Measurements from ENCODE around the gene VPREB1. TPM values are rescaled to one million over a fixed set of nuclear protein-coding genes. Genes with fewer than 3 reads are reported as not detected.

VPREB1 gene
- polyA plus RNA-seq, 2 of the 4 experiments (the other 2 are of a cell fraction) = not detected

GRCh38 chr22:22243033-22243680 lies 1.4 kb upstream of the VPREB1 start:
- no peaks in the 10 kb centered on the region for H3K9me3 ChIP-seq
- ChIA-PET CTCF (interaction anchor here (0.8 kb wide), 1 partner anchor 74 kb away, joined by 3 read pairs; no protein-coding TSS in a partner anchor), POLR2A (no interaction called here)
- 23% methylated on average over 6 of the region's 6 CpGs for WGBS (ENCODE audit: missing lambda C conversion rate)
- H3K4me1 ChIP-seq = no peaks in the 10 kb centered on the region
- no peak overlapping the region for H3K27ac ChIP-seq
- no peak for FAIRE-seq
- no peak overlapping the region for H3K4me3 ChIP-seq
- no peak for DNase-seq (ENCODE audit: low read depth in 1 of 2, low spot score in 1 of 2)
- no peak for TF ChIP-seq RAD21 (conservative IDR thresholded peaks at IDR 0.05 in 1 of 2, IDR thresholded peaks at IDR 0.05 in 1 of 2)
- TF ChIP-seq NFE2L2 (conservative IDR thresholded peaks at IDR 0.05; ENCODE audit: low read length) = no peak
- TF ChIP-seq E2F6 (IDR thresholded peaks at IDR 0.05; ENCODE audit: borderline replicate concordance, low read depth) = no peak
- TF ChIP-seq RARB (CRISPR knock-in tag; IDR thresholded peaks at IDR 0.05) = no peak
- TF ChIP-seq MAX (IDR thresholded peaks at IDR 0.05) = no peak
- TF ChIP-seq PBX3 (IDR thresholded peaks at IDR 0.05) = no peak
- no peak for TF ChIP-seq KDM1A (IDR thresholded peaks at IDR 0.05; ENCODE audit: low read depth)
- TF ChIP-seq MAFK (IDR thresholded peaks at IDR 0.05; ENCODE audit: partially characterized antibody) = no peak
- TF ChIP-seq BCL3 (IDR thresholded peaks at IDR 0.05) = no peak
- no peak for TF ChIP-seq CBX8 (IDR thresholded peaks at IDR 0.05)
- no peak for TF ChIP-seq HES2 (IDR thresholded peaks at IDR 0.05)
- no peak for TF ChIP-seq FOSB (CRISPR knock-in tag; IDR thresholded peaks at IDR 0.05)
- TF ChIP-seq BHLHE40 (IDR thresholded peaks at IDR 0.05; ENCODE audit: low read depth, low read length) = no peak
- no peak for TF ChIP-seq CBX2 (IDR thresholded peaks at IDR 0.05; ENCODE audit: borderline replicate concordance, low read depth)
- TF ChIP-seq ZNF302 (CRISPR knock-in tag; IDR thresholded peaks at IDR 0.05) = no peak
- no peak for TF ChIP-seq PHF8 (IDR thresholded peaks at IDR 0.05; ENCODE audit: borderline replicate concordance, low read depth)
- no peak for TF ChIP-seq RNF2 (IDR thresholded peaks at IDR 0.05; ENCODE audit: borderline replicate concordance, low read depth)
- no peak for TF ChIP-seq ZC3H11A (IDR thresholded peaks at IDR 0.05)
- TF ChIP-seq RFX5 (IDR thresholded peaks at IDR 0.05) = no peak
- TF ChIP-seq SREBF2 (IDR thresholded peaks at IDR 0.05) = no peak
- no peak for ATAC-seq
- no peak overlapping the region for H3K4me2 ChIP-seq

DNA sequence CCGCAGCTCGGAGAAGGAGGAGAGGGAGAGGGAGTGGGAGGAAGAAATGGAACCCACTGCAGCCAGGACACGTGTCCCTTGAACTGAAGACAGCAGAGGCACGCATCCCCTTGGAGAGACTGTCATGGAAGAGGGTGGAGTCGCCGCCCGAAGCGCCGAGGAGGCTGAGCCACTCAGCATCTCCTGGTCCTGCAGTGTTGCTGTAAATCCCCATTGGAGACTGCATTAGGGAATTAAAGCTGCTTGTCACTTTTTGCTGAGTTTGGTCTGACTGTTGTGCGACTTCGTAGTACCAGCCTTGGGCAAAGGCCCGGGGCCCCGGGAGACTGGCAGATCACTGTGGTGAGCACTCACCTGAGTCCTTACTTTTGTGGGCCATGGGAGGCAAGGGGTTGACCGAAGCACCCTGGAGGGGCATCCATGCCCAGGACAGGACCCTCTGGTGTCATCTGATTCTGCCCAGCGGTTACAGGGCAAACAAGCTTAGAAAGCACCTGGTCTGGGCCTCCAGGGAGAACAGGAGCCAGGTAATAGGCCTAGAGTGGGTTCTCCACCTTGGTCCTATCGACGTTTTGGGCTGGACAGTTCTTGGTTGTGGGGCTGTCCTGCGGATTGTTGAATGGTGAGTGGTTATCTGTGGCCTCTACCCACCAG lies 797 bp downstream of the VPREB1 start:
- ChIA-PET CTCF (interaction anchor here (0.9 kb wide), 1 partner anchor 37 kb away, joined by 3 read pairs; no protein-coding TSS in a partner anchor), POLR2A (no interaction called here)
- DNase-seq (ENCODE audit: low read depth in 1 of 2, low spot score in 1 of 2) (no peak), FAIRE-seq (no peak), ATAC-seq (no peak)
- no peak overlapping the region for H3K27ac ChIP-seq
- H3K4me2 ChIP-seq = no peak overlapping the region
- 62% methylated on average over 12 of the region's 18 CpGs for WGBS (ENCODE audit: missing lambda C conversion rate)
- no peaks in the 10 kb centered on the region for H3K9me3 ChIP-seq
- H3K4me1 ChIP-seq = no peaks in the 10 kb centered on the region
- no peak overlapping the region for H3K4me3 ChIP-seq
- no peak for TF ChIP-seq POLR2A (IDR thresholded peaks at IDR 0.05; ENCODE audit: low read length)
- TF ChIP-seq HES2 (IDR thresholded peaks at IDR 0.05) = no peak
- TF ChIP-seq RNF2 (IDR thresholded peaks at IDR 0.05; ENCODE audit: borderline replicate concordance, low read depth) = no peak
- TF ChIP-seq SREBF2 (IDR thresholded peaks at IDR 0.05) = no peak
- TF ChIP-seq, protein P1, sequence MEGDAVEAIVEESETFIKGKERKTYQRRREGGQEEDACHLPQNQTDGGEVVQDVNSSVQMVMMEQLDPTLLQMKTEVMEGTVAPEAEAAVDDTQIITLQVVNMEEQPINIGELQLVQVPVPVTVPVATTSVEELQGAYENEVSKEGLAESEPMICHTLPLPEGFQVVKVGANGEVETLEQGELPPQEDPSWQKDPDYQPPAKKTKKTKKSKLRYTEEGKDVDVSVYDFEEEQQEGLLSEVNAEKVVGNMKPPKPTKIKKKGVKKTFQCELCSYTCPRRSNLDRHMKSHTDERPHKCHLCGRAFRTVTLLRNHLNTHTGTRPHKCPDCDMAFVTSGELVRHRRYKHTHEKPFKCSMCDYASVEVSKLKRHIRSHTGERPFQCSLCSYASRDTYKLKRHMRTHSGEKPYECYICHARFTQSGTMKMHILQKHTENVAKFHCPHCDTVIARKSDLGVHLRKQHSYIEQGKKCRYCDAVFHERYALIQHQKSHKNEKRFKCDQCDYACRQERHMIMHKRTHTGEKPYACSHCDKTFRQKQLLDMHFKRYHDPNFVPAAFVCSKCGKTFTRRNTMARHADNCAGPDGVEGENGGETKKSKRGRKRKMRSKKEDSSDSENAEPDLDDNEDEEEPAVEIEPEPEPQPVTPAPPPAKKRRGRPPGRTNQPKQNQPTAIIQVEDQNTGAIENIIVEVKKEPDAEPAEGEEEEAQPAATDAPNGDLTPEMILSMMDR (IDR thresholded peaks at IDR 0.05) = no peak
- TF ChIP-seq ZSCAN20 (CRISPR knock-in tag; IDR thresholded peaks at IDR 0.05) = no peak
- no peak for TF ChIP-seq FOSB (CRISPR knock-in tag; IDR thresholded peaks at IDR 0.05)
- TF ChIP-seq, protein P2, sequence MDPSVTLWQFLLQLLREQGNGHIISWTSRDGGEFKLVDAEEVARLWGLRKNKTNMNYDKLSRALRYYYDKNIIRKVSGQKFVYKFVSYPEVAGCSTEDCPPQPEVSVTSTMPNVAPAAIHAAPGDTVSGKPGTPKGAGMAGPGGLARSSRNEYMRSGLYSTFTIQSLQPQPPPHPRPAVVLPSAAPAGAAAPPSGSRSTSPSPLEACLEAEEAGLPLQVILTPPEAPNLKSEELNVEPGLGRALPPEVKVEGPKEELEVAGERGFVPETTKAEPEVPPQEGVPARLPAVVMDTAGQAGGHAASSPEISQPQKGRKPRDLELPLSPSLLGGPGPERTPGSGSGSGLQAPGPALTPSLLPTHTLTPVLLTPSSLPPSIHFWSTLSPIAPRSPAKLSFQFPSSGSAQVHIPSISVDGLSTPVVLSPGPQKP (IDR thresholded peaks at IDR 0.05; ENCODE audit: low read depth, low read length) = no peak
- no peak for TF ChIP-seq FOSL2 (IDR thresholded peaks at IDR 0.05)
- TF ChIP-seq FOSL2 (CRISPR knock-in tag; IDR thresholded peaks at IDR 0.05) = no peak
- no peak for TF ChIP-seq PBX3 (IDR thresholded peaks at IDR 0.05)
- no peak for TF ChIP-seq ATOH8 (CRISPR knock-in tag; IDR thresholded peaks at IDR 0.05; ENCODE audit: low read depth)
- TF ChIP-seq SMC3 (IDR thresholded peaks at IDR 0.05) = no peak

Measured in A549 (cell line).